ENCODE data around the gene ESYT1.

ESYT1 gene, protein sequence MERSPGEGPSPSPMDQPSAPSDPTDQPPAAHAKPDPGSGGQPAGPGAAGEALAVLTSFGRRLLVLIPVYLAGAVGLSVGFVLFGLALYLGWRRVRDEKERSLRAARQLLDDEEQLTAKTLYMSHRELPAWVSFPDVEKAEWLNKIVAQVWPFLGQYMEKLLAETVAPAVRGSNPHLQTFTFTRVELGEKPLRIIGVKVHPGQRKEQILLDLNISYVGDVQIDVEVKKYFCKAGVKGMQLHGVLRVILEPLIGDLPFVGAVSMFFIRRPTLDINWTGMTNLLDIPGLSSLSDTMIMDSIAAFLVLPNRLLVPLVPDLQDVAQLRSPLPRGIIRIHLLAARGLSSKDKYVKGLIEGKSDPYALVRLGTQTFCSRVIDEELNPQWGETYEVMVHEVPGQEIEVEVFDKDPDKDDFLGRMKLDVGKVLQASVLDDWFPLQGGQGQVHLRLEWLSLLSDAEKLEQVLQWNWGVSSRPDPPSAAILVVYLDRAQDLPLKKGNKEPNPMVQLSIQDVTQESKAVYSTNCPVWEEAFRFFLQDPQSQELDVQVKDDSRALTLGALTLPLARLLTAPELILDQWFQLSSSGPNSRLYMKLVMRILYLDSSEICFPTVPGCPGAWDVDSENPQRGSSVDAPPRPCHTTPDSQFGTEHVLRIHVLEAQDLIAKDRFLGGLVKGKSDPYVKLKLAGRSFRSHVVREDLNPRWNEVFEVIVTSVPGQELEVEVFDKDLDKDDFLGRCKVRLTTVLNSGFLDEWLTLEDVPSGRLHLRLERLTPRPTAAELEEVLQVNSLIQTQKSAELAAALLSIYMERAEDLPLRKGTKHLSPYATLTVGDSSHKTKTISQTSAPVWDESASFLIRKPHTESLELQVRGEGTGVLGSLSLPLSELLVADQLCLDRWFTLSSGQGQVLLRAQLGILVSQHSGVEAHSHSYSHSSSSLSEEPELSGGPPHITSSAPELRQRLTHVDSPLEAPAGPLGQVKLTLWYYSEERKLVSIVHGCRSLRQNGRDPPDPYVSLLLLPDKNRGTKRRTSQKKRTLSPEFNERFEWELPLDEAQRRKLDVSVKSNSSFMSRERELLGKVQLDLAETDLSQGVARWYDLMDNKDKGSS

GRCh38 chr12:56127888-56128669, at the start of gene ESYT1:
Gene ESYT1, plus strand, starts transcription at chr12:56128267. Its CDS starts 53 bp downstream, at chr12:56128320.
- DNase-seq: peak; percentile 99

DNA sequence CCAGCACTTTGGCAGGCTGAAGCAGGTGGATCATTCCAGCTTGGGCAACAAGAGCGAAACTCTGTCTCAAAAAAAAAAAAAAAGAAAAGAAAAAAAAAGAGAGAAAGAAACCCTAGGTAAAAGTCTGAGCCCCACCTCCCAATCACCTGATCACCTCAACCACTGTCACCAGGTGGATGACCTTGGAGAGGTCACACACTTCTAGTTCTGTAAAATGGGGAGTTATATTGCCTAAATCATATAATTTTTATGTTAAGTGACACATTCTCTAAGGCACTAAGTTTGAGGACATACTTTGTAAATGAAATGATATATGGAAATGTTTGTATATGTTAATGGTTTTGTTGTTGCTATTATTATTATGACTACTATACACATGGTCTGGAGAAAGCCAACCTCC, 49.6 kb upstream of the ESYT1 start:
- no peak for DNase-seq

- DNase-seq: peak; percentile 40 to 53
Observed at GRCh38 chr12:56078931-56079722, 48.9 kb upstream of the ESYT1 start.

DNA sequence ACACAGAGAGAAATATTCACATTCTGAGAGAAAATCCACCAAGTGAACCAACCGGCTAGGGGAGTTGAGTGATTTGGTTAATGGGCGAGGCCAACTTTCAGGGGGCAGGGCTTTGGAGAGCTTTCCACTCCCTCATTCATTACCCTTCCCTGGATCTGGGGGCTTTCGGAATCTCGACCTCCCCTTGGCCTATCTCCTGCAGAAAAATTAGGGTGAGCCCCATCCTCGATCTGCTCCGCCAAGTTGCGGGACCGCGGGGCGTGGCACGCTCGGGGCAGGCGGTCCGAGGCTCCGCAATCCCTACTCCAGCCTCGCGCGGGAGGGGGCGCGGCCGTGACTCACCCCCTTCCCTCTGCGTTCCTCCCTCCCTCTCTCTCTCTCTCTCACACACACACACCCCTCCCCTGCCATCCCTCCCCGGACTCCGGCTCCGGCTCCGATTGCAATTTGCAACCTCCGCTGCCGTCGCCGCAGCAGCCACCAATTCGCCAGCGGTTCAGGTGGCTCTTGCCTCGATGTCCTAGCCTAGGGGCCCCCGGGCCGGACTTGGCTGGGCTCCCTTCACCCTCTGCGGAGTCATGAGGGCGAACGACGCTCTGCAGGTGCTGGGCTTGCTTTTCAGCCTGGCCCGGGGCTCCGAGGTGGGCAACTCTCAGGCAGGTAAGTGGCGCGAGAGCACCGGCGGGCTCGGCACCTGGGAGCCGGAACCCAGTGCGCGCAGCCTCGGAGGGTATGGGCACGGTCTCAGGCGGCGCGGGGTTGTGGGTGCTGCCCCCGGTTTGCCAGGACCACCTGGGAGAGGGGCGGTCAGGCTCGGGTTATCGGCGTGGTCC, 48.1 kb upstream of the ESYT1 start, which contains the start of gene ERBB3:
ERBB3 (plus strand) TSS at position 443 of the 833 bp plus-strand sequence; CDS start at position 579, 136 bp downstream.
- DNase-seq: peak; percentile 26 to 39

- DNase-seq: no peak
Observed at GRCh38 chr12:56080556-56081138, 47.4 kb upstream of the ESYT1 start.

DNA sequence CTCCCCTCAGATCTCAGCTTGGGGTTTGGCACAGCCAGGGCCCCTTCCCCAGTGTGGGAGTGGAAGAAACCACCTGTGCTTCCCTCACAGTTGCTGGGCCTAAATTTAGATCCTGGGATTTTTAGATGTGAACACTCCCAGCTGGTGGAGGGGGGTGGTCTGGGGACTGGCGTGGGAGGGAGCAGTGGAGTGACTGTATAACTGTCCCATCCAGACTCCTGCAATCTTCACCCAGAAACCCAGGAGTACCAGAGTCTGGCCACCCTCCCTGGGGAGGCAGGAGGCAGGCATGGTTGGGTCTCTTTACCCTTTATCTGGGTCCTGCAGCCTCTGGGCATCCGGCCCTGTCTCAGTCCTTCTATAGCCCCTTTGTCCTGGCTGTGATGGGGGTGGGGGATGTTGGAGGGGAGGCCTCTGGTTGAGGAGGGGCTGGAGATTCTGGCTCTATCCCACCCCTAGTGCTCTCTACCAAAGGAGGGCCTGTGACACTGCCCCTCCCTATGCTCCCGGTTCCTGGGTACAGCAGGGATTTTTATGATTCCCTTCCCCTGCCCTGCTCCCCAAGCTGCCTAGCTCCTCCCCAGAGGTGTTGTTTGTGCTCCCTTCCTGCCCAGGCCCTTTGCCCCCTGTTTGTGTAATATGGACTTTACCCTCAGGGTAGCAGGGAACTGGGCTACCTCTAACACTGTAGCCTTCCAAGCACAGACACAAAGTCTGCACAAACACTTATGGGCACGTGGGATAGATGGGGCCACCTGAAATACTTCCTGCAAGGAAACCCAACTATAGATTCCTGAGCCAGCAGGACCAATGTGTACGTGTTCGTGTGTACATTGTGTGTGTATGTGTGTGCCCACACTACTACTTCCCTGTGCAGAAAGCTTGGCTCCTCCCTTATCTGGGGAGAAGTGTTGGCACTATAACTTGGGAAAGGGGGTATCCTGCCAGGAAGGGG, 46.4 kb upstream of the ESYT1 start:
- no peak for DNase-seq

DNA sequence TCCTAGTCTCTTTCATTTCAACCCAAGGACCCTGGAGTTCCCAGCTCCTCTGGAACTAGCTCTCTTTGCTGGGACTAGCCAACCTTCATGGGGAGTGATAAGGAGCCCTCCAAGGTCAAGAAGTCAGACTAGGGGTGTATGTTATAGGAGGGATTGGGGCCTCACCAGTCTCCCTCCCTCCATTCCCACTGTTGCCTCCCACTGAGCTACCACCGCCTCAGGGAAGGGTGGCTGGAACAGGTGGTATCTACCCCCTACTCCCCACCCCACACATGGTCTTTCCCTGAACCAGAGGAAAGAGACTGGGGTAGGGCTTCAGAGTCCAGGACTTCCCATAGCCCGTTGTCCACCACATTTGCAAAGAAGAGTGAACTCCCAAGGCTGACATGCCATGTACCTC, 45.7 kb upstream of the ESYT1 start:
- no peak for DNase-seq

- DNase-seq: no peak
Observed at GRCh38 chr12:56082967-56083366, 45.1 kb upstream of the ESYT1 start.

DNA sequence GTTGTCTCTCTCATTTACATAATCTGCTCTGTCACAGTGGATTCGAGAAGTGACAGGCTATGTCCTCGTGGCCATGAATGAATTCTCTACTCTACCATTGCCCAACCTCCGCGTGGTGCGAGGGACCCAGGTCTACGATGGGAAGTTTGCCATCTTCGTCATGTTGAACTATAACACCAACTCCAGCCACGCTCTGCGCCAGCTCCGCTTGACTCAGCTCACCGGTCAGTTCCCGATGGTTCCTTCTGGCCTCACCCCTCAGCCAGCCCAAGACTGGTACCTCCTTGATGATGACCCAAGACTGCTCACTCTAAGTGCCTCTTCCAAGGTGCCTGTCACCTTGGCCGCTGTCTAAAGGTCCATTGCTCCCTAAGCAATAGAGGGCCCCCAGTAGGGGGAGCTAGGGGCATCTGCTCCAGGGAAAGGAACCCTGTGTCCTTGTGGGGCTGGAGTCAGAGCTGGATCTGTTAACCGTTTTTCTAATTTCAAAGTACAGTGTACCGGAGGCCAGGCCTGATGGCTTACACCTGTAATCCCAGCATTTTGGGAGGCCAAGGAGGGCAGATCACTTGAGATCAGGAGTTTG, 43.0 kb upstream of the ESYT1 start:
- no peak for DNase-seq

DNA sequence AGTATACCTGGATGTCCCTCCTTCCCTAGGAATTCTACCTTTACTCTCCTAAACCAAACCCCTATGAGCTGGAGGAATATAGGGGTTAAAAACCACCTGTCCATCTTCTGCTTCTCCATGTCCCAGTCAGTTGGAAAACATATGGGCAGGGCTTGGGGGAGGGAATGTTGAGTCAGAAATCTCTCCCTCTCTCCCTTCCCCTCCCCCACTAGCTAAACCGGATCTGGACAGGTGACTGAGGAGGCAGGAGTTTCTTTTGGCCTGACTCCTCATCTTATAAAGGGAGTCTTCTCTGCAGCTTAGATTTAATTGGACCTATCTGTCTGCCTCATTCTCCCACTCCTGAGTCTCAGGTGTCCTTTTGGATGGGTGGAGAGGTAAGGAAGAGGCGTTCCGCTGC, 42.0 kb upstream of the ESYT1 start:
- DNase-seq: no peak

GRCh38 chr12:56086608-56087007, 41.5 kb upstream of the ESYT1 start:
- DNase-seq: no peak

DNA sequence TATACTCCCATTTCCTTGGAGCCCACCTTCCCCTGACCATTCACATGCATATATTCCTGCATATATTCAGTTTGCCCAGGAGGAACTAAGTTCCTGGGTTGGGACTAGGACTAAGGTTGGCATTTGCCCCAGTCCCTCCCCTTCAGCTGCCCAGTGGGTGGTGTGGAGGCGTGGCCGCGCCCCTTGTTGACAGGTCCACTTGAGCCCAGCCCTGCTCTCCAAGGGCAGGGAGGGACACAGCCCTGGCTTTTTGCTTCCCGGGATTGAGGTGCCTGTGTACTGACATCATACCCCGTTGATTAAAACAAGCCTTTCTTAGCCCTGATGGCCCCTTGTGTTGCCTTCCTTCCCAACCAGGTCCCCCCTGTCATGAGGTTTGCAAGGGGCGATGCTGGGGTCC, 40.8 kb upstream of the ESYT1 start:
- DNase-seq: no peak

DNA sequence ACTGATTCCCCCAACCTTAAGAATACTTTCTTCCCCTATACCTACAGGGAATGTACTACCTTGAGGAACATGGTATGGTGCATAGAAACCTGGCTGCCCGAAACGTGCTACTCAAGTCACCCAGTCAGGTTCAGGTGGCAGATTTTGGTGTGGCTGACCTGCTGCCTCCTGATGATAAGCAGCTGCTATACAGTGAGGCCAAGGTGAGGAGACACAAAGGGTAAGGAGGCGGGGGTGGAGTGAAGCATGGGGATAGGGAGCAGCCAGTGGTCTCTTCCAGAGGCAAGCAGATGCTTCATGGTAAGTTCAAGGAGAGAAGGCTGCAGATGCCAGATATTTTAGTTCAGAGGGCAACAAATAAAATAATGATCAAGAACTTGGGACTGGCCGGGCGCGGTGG, 30.3 kb upstream of the ESYT1 start:
- DNase-seq: no peak

- no peak for DNase-seq
Observed at GRCh38 chr12:56098592-56098991, 29.5 kb upstream of the ESYT1 start.

GRCh38 chr12:56099787-56100186, 28.3 kb upstream of the ESYT1 start:
- DNase-seq: no peak

GRCh38 chr12:56101045-56101444, 27.0 kb upstream of the ESYT1 start:
- DNase-seq: no peak

DNA sequence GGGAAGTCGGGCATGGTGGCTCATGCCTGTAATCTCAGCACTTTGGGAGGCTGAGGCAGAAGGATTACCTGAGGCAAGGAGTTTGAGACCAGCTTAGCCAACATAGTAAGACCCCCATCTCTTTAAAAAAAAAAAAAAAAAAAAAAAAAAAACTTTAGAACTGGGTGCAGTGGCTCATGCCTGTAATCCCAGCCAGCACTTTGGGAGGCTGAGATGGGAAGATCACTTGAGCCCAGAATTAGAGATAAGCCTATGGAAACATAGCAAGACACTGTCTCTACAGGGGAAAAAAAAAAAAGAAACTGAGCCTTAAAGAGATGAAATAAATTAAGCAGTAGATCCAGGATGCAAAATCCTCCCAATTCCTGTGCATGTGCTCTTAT, 25.4 kb upstream of the ESYT1 start:
- DNase-seq: no peak

DNA sequence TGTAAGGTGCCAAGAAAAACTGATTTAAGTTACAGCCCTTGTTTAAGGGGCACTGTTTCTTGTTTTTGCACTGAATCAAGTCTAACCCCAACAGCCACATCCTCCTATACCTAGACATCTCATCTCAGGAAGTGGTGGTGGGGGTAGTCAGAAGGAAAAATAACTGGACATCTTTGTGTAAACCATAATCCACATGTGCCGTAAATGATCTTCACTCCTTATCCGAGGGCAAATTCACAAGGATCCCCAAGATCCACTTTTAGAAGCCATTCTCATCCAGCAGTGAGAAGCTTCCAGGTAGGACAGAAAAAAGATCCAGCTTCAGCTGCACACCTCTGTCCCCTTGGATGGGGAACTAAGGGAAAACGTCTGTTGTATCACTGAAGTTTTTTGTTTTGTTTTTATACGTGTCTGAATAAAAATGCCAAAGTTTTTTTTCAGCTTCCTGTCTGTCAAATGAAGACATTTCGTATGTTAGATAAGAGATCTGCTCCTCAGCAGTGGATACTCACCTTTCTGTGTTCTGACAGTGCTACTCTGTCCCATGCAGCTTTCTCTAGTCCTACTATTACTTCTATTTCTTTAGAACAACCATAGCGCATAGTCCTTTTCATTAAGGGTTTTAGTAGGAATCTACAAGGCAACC, 24.9 kb upstream of the ESYT1 start:
- no peak for DNase-seq

DNA sequence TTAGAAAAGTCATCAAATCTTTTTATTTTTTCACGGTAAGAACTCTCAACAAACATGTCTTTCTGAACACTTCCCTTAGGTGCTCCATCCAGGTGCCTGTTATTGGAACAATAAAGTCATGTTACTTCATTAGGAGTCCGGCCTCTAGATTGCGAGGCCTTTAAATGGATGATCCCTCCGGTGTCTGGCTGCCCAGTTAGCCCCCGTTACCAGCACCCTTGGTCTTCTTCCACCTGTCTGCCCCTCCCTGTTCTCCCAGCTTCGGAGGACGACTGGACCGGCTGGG, 24.3 kb upstream of the ESYT1 start:
- DNase-seq: no peak
